K562 (cell line): ENCODE results near the gene PHC3. TPM values are rescaled to one million over a fixed set of nuclear protein-coding genes. Genes with fewer than 3 reads are reported as not detected.

Experiments used
- ATAC-seq: fragments of 200-7000 bp; cut with Tn5 transposase; 3 replicates; pipeline ENCODE4 v1.9.1; 2020; ENCODE audit warnings: moderate library complexity
- BruUV-seq: library from RNA; stranded (reverse); fragments of 400-500 nt; replicated peaks from 2 replicates; lab custom pipeline; 2021; lab: Mats Ljungman, UMichigan
- CTCF ChIA-PET: fragments of 300-600 bp; formaldehyde crosslinking; extraction: SDS; loops from one replicate; lab custom pipeline; 2021; ENCODE audit warnings: low intra/inter-chr PET ratio; lab: Yijun Ruan, JAX
- POLR2A ChIA-PET: fragments of 300-600, 350-650 bp; sonication (Branson Sonifier 250); formaldehyde crosslinking; extraction: SDS; loops from one replicate; lab custom pipeline; 2021; ENCODE audit warnings: antibody characterized with exemption, inconsistent platforms; lab: Yijun Ruan, JAX
- DNase-seq, 4 experiments: peaks; one replicate each; pipeline versions ENCODE4 v3.0.0 to v3.0.0-alpha.2; 2011 to 2018; ENCODE audit warnings: low spot score in 3 of 4, mixed read lengths in 3 of 4; ENCODE audit errors: extremely low read depth in 1 of 4
- FAIRE-seq: peaks from 2 replicates; lab custom pipeline; 2011; peaks lifted over from hg19 to GRCh38; lab: Jason Lieb, UNC
- H2AFZ ChIP-seq: 2 replicates; pipeline ENCODE4 v1.6.0; 2011; ENCODE audit warnings: low read depth, low read length, control low read depth, inconsistent platforms
- H3K27ac ChIP-seq: fragments of 200-600 bp; 3 replicates; pipeline ENCODE4 v1.8.0; 2011; ENCODE audit warnings: low read depth, mild to moderate bottlenecking, control low read depth, inconsistent platforms, low read length, moderate library complexity, mixed read lengths; ENCODE audit errors: extremely low read depth
- H3K27me3 ChIP-seq, 2 experiments: fragments of 300-600 bp in 1 of 2; 2 replicates in 1 of 2; 3 replicates in 1 of 2; pipeline versions ENCODE4 v1.6.0 to v1.8.0; 2011; ENCODE audit warnings: inconsistent platforms in 2 of 2, low read length in 2 of 2, mild to moderate bottlenecking in 1 of 2, mixed read lengths in 1 of 2, moderate library complexity in 1 of 2; ENCODE audit not compliant: control insufficient read depth in 2 of 2, insufficient read depth in 2 of 2
- H3K36me3 ChIP-seq: fragments of 300-600 bp; 3 replicates; pipeline ENCODE4 v1.8.0; 2011; ENCODE audit warnings: mild to moderate bottlenecking, low read length, inconsistent platforms; ENCODE audit not compliant: control insufficient read depth, insufficient read depth
- H3K4me1 ChIP-seq, 2 experiments: fragments of 200-600 bp in 1 of 2; replicated peaks in 1 of 2; 2 replicates in 1 of 2; 3 replicates in 1 of 2; pipeline versions ENCODE4 v1.5.1 to v1.8.0; 2011; ENCODE audit warnings: inconsistent platforms in 2 of 2, low read length in 2 of 2, mild to moderate bottlenecking in 1 of 2, mixed read lengths in 1 of 2, moderate library complexity in 1 of 2; ENCODE audit not compliant: control insufficient read depth in 2 of 2, insufficient read depth in 2 of 2
- H3K4me2 ChIP-seq: 2 replicates; pipeline ENCODE4 v1.6.1; 2011; ENCODE audit warnings: low read length, control low read depth, inconsistent platforms, mixed read lengths; ENCODE audit not compliant: insufficient read depth
- H3K4me3 ChIP-seq: fragments of 200-600 bp; sonication (generic), shearing (Covaris generic); 2 replicates; pipeline ENCODE4 v1.5.1; 2016; ENCODE audit warnings: control low read depth, inconsistent platforms
- H3K79me2 ChIP-seq: fragments of 200-600 bp; 3 replicates; pipeline ENCODE4 v1.8.0; 2011; ENCODE audit warnings: low read length, inconsistent platforms; ENCODE audit not compliant: control insufficient read depth, insufficient read depth
- H3K9ac ChIP-seq, 2 experiments: 2 replicates each; pipeline versions ENCODE4 v1.6.0 to v1.6.1; 2011; ENCODE audit warnings: low read depth in 2 of 2, low read length in 2 of 2, control low read depth in 1 of 2, inconsistent platforms in 1 of 2, mild to moderate bottlenecking in 1 of 2, mixed read lengths in 1 of 2; ENCODE audit not compliant: insufficient read depth in 1 of 2
- H3K9me1 ChIP-seq: one replicate; pipeline ENCODE4 v1.6.0; 2011; ENCODE audit warnings: inconsistent platforms, mild to moderate bottlenecking, low read length, moderate library complexity; ENCODE audit not compliant: control insufficient read depth, insufficient read depth
- H3K9me3 ChIP-seq: replicated peaks from 2 replicates; pipeline ENCODE4 v1.5.1; 2011; ENCODE audit warnings: low read depth, low read length, inconsistent platforms; ENCODE audit not compliant: control insufficient read depth, insufficient read depth
- H4K20me1 ChIP-seq: replicated peaks from 2 replicates; pipeline ENCODE4 v1.6.1; 2011; ENCODE audit warnings: low read length, inconsistent platforms, mixed read lengths; ENCODE audit not compliant: control insufficient read depth, insufficient read depth
- CXXC5 ChIP-seq: fragments of 250-450 bp; sonication (Bioruptor Pico); IDR thresholded peaks from 2 replicates; pipeline ENCODE4 v1.8.0; 2022; ENCODE audit warnings: inconsistent platforms, mild to moderate bottlenecking, moderate library complexity
- DEAF1 ChIP-seq: fragments of 450-650 bp; formaldehyde crosslinking; IDR thresholded peaks from 2 replicates; pipeline ENCODE4 v1.4.0; 2020; ENCODE audit warnings: mild to moderate bottlenecking, moderate library complexity
- HES1 ChIP-seq: fragments of 450-650 bp; IDR thresholded peaks from 2 replicates; pipeline ENCODE4 v1.6.1; 2016; ENCODE audit warnings: low read depth, mild to moderate bottlenecking, moderate library complexity
- IRF2 ChIP-seq: sonication (generic); formaldehyde crosslinking; IDR thresholded peaks from 2 replicates; pipeline ENCODE4 v1.8.1; 2022; ENCODE audit warnings: mild to moderate bottlenecking, missing genetic modification reagents
- MAFG ChIP-seq: fragments of 450-650 bp; conservative IDR thresholded peaks from 2 replicates; pipeline ENCODE4 v1.6.1; 2016; ENCODE audit warnings: missing genetic modification characterization, missing compliant biosample characterization
- NR3C1 ChIP-seq: sonication (generic); formaldehyde crosslinking; IDR thresholded peaks from 2 replicates; pipeline ENCODE4 v1.8.1; 2022; ENCODE audit warnings: missing genetic modification reagents
- SPI1 ChIP-seq: IDR thresholded peaks from 2 replicates; pipeline ENCODE4 v1.6.1; 2011; ENCODE audit warnings: low read depth, low read length, control low read depth, borderline replicate concordance
- TAF1 ChIP-seq: IDR thresholded peaks from 2 replicates; pipeline ENCODE4 v1.6.1; 2011; ENCODE audit warnings: mild to moderate bottlenecking, low read length, moderate library complexity; ENCODE audit not compliant: insufficient read depth, control insufficient read depth, severe bottlenecking; ENCODE audit errors: extremely low read depth
- TCF7 ChIP-seq: sonication (generic); IDR thresholded peaks from 2 replicates; pipeline ENCODE4 v1.6.1; 2016; ENCODE audit warnings: antibody characterized with exemption, borderline replicate concordance
- TFAM ChIP-seq: fragments of 250-450 bp; sonication (Bioruptor Pico); conservative IDR thresholded peaks from 2 replicates; pipeline ENCODE4 v1.5.0; 2021; ENCODE audit warnings: mild to moderate bottlenecking, moderate library complexity
- ZBTB17 ChIP-seq: fragments of 450-650 bp; formaldehyde crosslinking; IDR thresholded peaks from 2 replicates; pipeline ENCODE4 v1.4.0; 2020; ENCODE audit warnings: mild to moderate bottlenecking
- ZBTB7A ChIP-seq: IDR thresholded peaks from 2 replicates; pipeline ENCODE4 v1.6.1; 2011; ENCODE audit warnings: low read depth, mild to moderate bottlenecking, low read length, moderate library complexity, borderline replicate concordance; ENCODE audit not compliant: control insufficient read depth
- ZNF280A ChIP-seq: fragments of 450-650 bp; IDR thresholded peaks from 2 replicates; pipeline ENCODE4 v1.6.1; 2018; ENCODE audit warnings: mild to moderate bottlenecking, low read depth; ENCODE audit not compliant: partially characterized antibody
- ZNF609 ChIP-seq: sonication (generic); formaldehyde crosslinking; IDR thresholded peaks from 2 replicates; pipeline ENCODE4 v1.8.1; 2023; ENCODE audit warnings: missing genetic modification reagents, mild to moderate bottlenecking, borderline replicate concordance
- WGBS: fragments of 100-300 bp; shearing (Covaris generic); methylation state at CpG from one replicate; pipeline ENCODE4 v1.1.6; 2016; ENCODE audit warnings: low coverage, mixed read lengths; ENCODE audit not compliant: insufficient coverage; ENCODE audit errors: missing lambda C conversion rate; 5-methylcytosine and 5-hydroxymethylcytosine counted together
- in situ Hi-C: fragments of 300-500 bp; cut with MboI; formaldehyde crosslinking; loops from 4 replicates; pipeline ENCODE4 v1.15.0; 2018; ENCODE audit warnings: inconsistent platforms, mixed read lengths
- intact Hi-C: fragments of 100-400 bp; cut with micrococcal nuclease; formaldehyde crosslinking; loops from 2 replicates; pipeline ENCODE4 v1.14.2; 2022
- polyA plus RNA-seq, 8 experiments: library from polyadenylated mRNA; depleted of rRNA in 4 of 8; stranded (reverse) in 5 of 8; unstranded in 3 of 8; fragments of >200 nt; fragmentation: Nextera tagmentation in 2 of 8; fragmentation: Illumina TruSeq in 1 of 8; extraction: Ambion mirVana in 2 of 8; extraction: Trizol in 1 of 8; gene quantifications; 2 replicates each; pipeline versions ENCODE4 v1.2.1 to v1.2.3, GENCODE V29; 2011 to 2014; ENCODE audit warnings: inconsistent platforms in 1 of 8, missing spikeins in 1 of 8
- total RNA-seq, 7 experiments: library from RNA; depleted of rRNA in 6 of 7; stranded (reverse); fragments of >200 nt in 6 of 7; fragmentation: Illumina TruSeq in 2 of 7; extraction: Trizol in 2 of 7; gene quantifications; 2 replicates each; pipeline versions ENCODE4 v1.2.1 to v1.2.3, GENCODE V29; 2011 to 2021; ENCODE audit warnings: low replicate concordance in 1 of 7

The PHC3 gene
- total and polyA plus RNA-seq, 9 of the 15 experiments (the other 6 are each of a cell fraction or from before 2014, with no cell fraction given): 3.1 to 21.6 (median 10.5) TPM

GRCh38 chr3:170155604-170156003 lies 25.9 kb downstream of the PHC3 start:
- peaks cover 34% of the 10 kb centered on the region; the same call in 2 of the 3 replicates for H3K36me3 ChIP-seq
- H3K4me2 ChIP-seq: no peak overlapping the region
- no peaks in the 10 kb centered on the region for H3K9me1 ChIP-seq

More at GRCh38 chr3:170155604-170156003, 25.9 kb downstream of the PHC3 start:
- Histone ChIP-seq H3K9me3 (no peaks in the 10 kb centered on the region), H3K27me3 (no peaks in the 10 kb centered on the region), H3K27ac (no peak overlapping the region), H3K9ac (no peak overlapping the region), H3K79me2 (peaks cover 63% of the 10 kb centered on the region), H3K4me3 (no peak overlapping the region), H4K20me1 (no peaks in the 10 kb centered on the region), H2AFZ (no peak overlapping the region), H3K4me1 (peaks cover 4 to 14% of the 10 kb centered on the region in 2 experiments; a peak in 4 of 5 replicates)
- DNase-seq: no peak
- ChIA-PET CTCF (no interaction called here), POLR2A (interaction anchor here (0.6 to 1.0 kb wide), 2 partner anchors 19 to 1408 kb away, joined by 3 to 7 read pairs; no protein-coding TSS in a partner anchor)
- WGBS: 80% methylated on average over 5 of the region's 5 CpGs
- intact Hi-C loops: no loop called here
- in situ Hi-C loops: no loop called here
- ATAC-seq: no peak; the same call in 1 of the 3 replicates
- BruUV-seq: no TSS peak
- TF ChIP-seq HES1 (no peak), TAF1 (no peak), ZBTB7A (no peak), IRF2 (no peak), TFAM (CRISPR knock-in tag) (no peak), NR3C1 (CRISPR knock-in tag) (no peak), ZNF280A (no peak), SPI1 (no peak), ZNF609 (no peak), TCF7 (no peak), DEAF1 (CRISPR knock-in tag) (no peak), MAFG (no peak), CXXC5 (CRISPR knock-in tag) (no peak), ZBTB17 (CRISPR knock-in tag) (no peak)
- no peak for FAIRE-seq
